ENCODE data around the gene RMRP.

DNA sequence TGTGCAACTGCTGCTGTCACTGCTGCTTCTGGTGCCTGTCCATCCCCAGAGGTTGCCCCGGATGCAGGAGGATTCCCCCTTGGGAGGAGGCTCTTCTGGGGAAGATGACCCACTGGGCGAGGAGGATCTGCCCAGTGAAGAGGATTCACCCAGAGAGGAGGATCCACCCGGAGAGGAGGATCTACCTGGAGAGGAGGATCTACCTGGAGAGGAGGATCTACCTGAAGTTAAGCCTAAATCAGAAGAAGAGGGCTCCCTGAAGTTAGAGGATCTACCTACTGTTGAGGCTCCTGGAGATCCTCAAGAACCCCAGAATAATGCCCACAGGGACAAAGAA is 16.2 kb upstream of the RMRP start:
- TF ChIP-seq, protein P1, sequence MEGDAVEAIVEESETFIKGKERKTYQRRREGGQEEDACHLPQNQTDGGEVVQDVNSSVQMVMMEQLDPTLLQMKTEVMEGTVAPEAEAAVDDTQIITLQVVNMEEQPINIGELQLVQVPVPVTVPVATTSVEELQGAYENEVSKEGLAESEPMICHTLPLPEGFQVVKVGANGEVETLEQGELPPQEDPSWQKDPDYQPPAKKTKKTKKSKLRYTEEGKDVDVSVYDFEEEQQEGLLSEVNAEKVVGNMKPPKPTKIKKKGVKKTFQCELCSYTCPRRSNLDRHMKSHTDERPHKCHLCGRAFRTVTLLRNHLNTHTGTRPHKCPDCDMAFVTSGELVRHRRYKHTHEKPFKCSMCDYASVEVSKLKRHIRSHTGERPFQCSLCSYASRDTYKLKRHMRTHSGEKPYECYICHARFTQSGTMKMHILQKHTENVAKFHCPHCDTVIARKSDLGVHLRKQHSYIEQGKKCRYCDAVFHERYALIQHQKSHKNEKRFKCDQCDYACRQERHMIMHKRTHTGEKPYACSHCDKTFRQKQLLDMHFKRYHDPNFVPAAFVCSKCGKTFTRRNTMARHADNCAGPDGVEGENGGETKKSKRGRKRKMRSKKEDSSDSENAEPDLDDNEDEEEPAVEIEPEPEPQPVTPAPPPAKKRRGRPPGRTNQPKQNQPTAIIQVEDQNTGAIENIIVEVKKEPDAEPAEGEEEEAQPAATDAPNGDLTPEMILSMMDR (IDR thresholded peaks at IDR 0.05): no peak
- no peak for TF ChIP-seq POLR2A (IDR thresholded peaks at IDR 0.05)

All from esophagus squamous epithelium (tissue), 4 donors.